GM12873 (cell line): ENCODE results near the gene GLRA1.

Experiments
- TF ChIP-seq, protein P1 (sequence below): IDR thresholded peaks from 2 replicates; pipeline ENCODE4 v1.5.1; 2012; ENCODE audit warnings: low read depth, mild to moderate bottlenecking, moderate library complexity, low read length, control low read depth; ENCODE audit not compliant: insufficient read depth; ENCODE audit errors: missing control alignments

GLRA1 gene

DNA sequence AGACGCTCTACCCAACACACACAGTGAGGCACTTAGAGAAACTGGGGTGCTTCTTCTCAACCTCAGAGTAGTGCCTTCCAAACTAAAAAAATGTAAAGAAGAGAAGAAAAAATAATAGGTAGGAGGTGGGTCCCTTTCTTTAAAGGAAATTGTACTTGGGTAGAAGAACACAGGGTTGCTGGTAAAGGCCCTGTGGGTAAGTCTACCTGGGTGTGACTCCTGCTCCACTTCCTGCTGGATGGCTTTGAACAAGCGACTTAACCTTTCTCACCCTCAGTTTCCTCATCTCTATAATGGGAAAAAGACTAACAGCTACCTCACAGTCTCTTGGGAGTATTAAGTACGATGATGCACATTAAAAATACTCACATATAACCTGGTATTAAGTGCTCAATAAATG lies 32.1 kb upstream of the GLRA1 start:
- TF ChIP-seq, protein P1, sequence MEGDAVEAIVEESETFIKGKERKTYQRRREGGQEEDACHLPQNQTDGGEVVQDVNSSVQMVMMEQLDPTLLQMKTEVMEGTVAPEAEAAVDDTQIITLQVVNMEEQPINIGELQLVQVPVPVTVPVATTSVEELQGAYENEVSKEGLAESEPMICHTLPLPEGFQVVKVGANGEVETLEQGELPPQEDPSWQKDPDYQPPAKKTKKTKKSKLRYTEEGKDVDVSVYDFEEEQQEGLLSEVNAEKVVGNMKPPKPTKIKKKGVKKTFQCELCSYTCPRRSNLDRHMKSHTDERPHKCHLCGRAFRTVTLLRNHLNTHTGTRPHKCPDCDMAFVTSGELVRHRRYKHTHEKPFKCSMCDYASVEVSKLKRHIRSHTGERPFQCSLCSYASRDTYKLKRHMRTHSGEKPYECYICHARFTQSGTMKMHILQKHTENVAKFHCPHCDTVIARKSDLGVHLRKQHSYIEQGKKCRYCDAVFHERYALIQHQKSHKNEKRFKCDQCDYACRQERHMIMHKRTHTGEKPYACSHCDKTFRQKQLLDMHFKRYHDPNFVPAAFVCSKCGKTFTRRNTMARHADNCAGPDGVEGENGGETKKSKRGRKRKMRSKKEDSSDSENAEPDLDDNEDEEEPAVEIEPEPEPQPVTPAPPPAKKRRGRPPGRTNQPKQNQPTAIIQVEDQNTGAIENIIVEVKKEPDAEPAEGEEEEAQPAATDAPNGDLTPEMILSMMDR, result no peak

DNA sequence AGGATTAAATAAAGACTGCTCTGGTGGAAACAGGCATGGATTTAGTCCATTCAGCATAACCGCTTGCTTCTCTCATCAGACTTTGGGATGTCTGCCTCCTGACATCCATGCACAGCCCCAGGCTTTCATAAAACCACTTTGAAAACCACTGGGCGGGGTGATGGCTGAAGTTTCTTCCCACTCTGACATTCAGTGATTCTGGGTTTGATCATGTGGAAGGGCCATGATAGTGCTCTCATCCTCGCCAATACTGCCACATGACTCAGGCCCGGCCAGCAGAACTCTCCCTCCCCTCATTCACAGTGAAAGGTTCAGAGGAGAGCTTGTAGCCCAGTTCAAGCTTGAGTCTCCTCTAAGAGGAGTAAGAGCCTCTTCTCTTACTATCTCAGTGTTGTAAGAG lies 29.6 kb upstream of the GLRA1 start:
- TF ChIP-seq, protein P1, result no peak

DNA sequence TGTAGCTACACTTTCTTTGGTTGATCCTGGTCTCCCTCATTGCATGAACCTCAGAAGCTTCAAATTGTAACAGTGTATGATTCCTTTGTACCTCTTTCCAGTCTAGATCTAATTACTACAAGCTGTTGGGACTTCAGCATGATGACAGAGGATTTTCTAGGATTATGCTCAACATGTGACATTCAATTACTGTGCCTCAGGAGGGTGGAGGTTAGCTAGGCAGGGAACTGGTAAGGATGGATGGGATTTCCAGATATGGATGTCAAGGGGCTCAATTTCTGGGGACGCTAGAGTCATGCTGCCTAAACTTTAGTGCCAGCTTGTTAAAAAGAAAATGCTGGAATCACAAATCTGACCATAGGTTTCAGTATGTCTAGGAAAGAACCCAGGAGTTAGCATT lies 29.2 kb upstream of the GLRA1 start:
- TF ChIP-seq, protein P1, result no peak

DNA sequence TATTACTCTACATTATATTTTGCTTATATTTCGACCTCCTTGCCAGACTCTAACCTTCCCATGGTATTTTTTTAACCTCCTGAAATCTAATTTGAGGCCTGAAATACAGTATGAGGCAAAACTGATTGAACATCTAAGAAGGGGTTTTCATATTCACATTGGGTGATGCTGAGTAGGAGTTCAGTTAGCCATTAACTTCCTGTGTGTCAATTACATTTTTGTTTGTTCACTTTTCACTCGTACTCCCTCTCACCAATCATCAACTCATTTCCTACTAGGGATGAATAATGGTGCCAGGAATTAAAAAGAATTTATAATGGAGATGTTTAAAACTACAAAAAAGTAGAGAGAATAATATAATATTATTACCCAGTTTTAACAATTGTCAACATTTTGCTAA lies 27.6 kb upstream of the GLRA1 start:
- TF ChIP-seq, protein P1, result no peak

DNA sequence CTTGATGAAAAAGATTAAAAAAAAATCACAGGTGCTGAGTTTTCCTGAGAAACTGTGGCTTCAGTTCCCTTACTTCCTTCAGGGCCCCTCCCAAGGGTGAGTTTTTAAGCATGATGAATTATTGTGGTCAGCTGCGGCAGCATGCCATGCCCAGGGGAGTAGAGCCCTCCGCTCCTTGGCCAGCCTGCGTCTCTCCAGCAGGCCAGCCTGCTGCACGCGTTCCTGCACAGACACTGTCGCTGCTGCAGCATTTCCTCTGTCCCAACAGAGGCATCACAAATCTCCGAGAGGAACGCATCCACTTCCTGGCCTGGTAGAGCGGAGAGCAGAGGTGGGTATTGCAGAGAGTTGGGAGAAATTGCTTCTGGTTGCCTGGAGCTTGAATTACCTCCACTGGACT lies 26.1 kb upstream of the GLRA1 start:
- TF ChIP-seq, protein P1, result no peak

DNA sequence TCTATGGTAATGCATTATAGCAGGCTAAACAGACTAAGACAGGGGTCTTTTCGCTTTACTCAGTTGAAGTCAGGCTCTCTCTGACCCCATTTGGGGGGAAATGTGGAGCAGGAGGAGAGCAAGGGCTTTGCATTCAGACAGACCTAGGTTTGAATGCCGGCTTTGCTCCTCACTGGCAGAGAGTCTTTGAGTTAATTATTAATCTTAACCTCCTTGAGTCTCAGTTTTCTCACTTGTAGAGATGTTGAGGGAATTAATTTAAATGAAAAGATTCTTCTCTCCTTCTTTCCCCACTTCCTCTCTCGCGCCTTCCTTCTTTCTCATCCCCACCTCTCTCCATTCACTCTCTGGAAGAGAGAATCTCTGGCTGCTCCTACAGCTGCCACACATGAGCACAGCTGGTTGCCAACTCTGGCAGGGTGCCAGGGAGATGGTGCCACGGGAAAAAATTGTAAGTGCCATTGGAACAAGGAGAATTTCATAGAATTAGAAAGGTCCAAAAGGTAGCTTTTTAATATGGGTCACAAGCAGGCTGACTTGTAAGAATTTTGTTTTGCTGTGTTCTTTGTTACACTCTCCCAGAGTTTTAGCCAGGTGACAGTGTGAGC lies 25.2 kb upstream of the GLRA1 start:
- TF ChIP-seq, protein P1, result no peak

DNA sequence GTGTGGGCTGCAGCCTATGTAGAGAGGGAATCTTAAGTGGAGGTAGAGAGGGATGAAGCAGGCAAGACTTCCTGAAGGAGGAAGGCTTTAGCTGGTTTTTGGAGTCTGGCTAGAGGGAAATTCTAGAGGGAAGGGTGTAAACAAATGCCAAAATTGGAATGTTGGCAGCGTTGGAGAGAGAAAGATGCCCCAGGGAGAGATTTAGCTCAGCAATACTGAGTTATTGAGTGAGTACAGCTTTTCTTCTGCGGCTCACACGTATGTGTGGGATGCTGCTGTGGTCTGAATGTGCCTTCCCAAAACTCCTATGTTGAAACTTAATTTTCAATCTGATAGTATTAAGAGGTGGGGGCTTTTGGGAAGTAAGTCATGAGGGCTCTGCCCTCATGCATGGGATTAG lies 24.5 kb upstream of the GLRA1 start:
- TF ChIP-seq, protein P1, result no peak
